ENCODE results near the gene GYPE.
"Not testable (repeated sequence)": the region's sequence is repeated elsewhere in the genome, so short reads cannot be mapped to it uniquely, and the experiment has no call there.

GRCh38 chr4:143912478-143912877 lies 7.1 kb upstream of the GYPE start:
- not testable (repeated sequence) for TF ChIP-seq MXD3 (CRISPR knock-in tag; IDR thresholded peaks at IDR 0.05); CTCF (CRISPR knock-in tag; IDR thresholded peaks at IDR 0.05); ZNF124 (CRISPR knock-in tag; IDR thresholded peaks at IDR 0.05); TBP (CRISPR knock-in tag; IDR thresholded peaks at IDR 0.05); FIP1L1 (IDR thresholded peaks at IDR 0.05; ENCODE audit: borderline replicate concordance, insufficient read depth, low read depth, low read length); MAFK (conservative IDR thresholded peaks at IDR 0.05 in 1 of 2, IDR thresholded peaks at IDR 0.05 in 1 of 2; ENCODE audit: low read length in 2 of 2); IRF1 (CRISPR knock-in tag; IDR thresholded peaks at IDR 0.05; ENCODE audit: low read depth); YY1 (IDR thresholded peaks at IDR 0.05; ENCODE audit: insufficient read depth, insufficient replicate concordance, low read depth, low read length); PAX8 (CRISPR knock-in tag; IDR thresholded peaks at IDR 0.05; ENCODE audit: borderline replicate concordance); POLR2AphosphoS5 (IDR thresholded peaks at IDR 0.05; ENCODE audit: low read depth, low read length)
